ENCODE data around the gene SPSB4.
"Not testable (repeated sequence)": the region's sequence is repeated elsewhere in the genome, so short reads cannot be mapped to it uniquely, and the experiment has no call there.

Gene SPSB4

GRCh38 chr3:141096981-141097380 lies 45.8 kb downstream of the SPSB4 start:
- no peak for DNase-seq

- DNase-seq = no peak
These were observed 49.0 kb downstream of the SPSB4 start for GRCh38 chr3:141100112-141100511.

- no peak for DNase-seq
These were observed 49.6 kb downstream of the SPSB4 start for GRCh38 chr3:141100531-141101320.

GRCh38 chr3:141102372-141102771 lies 51.2 kb downstream of the SPSB4 start:
- DNase-seq = no peak

- DNase-seq = no peak
These were observed 51.9 kb downstream of the SPSB4 start for GRCh38 chr3:141103067-141103466.

GRCh38 chr3:141103503-141103902 lies 52.4 kb downstream of the SPSB4 start:
- no peak for DNase-seq

- DNase-seq = no peak
These were observed 53.1 kb downstream of the SPSB4 start for GRCh38 chr3:141104151-141104821.

GRCh38 chr3:141105828-141106628 lies 54.9 kb downstream of the SPSB4 start:
- DNase-seq = peak; percentile 72

- DNase-seq = no peak
These were observed 55.7 kb downstream of the SPSB4 start for GRCh38 chr3:141106842-141107241.

GRCh38 chr3:141108039-141108438 lies 56.9 kb downstream of the SPSB4 start:
- DNase-seq = no peak

- no peak for DNase-seq
These were observed 58.6 kb downstream of the SPSB4 start for GRCh38 chr3:141109751-141110150.

- DNase-seq = no peak
These were observed 59.2 kb downstream of the SPSB4 start for GRCh38 chr3:141110322-141110721.

GRCh38 chr3:141111364-141112155 lies 60.4 kb downstream of the SPSB4 start:
- no peak for DNase-seq

GRCh38 chr3:141112686-141113297 lies 61.6 kb downstream of the SPSB4 start:
- DNase-seq = no peak

GRCh38 chr3:141113680-141114079 lies 62.5 kb downstream of the SPSB4 start:
- not testable (repeated sequence) for DNase-seq

- DNase-seq = no peak
These were observed 63.1 kb downstream of the SPSB4 start for GRCh38 chr3:141114179-141114745.

- DNase-seq = no peak
These were observed 63.8 kb downstream of the SPSB4 start for GRCh38 chr3:141114816-141115460.

- DNase-seq = no peak
These were observed 64.8 kb downstream of the SPSB4 start for GRCh38 chr3:141115789-141116541.

- DNase-seq = no peak
These were observed 65.6 kb downstream of the SPSB4 start for GRCh38 chr3:141116721-141117120.

- DNase-seq = not testable (repeated sequence)
These were observed 66.8 kb downstream of the SPSB4 start for GRCh38 chr3:141117982-141118381.

Measured in fibroblast of skin of abdomen (primary cell).